ENCODE results near the gene CDKN2C.

DNA sequence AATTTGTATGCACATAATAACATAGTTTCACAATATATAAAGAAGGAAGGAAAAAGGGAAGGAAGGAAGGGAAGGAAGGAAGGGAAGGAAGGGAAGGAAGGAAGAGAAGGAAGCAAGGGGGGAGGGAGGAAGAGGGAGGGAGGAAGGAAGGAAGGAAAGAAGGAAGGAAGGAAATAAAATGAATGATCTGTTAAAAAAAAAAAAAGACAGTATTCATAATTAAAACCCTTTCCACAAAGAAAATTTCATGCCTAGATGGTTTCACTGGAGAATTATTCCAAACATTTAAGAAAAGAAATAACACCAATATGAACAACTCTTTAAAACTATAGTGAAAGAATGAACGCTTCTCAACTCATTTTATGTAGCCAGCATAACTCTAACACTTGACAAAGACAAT is 44.8 kb downstream of the CDKN2C start:
- TF ChIP-seq EP300 (IDR thresholded peaks at IDR 0.05; ENCODE audit: borderline replicate concordance in 1 of 2, low read depth in 1 of 2, low read length in 1 of 2), result no peak
- TF ChIP-seq, protein P1, sequence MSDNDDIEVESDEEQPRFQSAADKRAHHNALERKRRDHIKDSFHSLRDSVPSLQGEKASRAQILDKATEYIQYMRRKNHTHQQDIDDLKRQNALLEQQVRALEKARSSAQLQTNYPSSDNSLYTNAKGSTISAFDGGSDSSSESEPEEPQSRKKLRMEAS (IDR thresholded peaks at IDR 0.05; ENCODE audit: low read depth), result no peak
- TF ChIP-seq, protein P2, sequence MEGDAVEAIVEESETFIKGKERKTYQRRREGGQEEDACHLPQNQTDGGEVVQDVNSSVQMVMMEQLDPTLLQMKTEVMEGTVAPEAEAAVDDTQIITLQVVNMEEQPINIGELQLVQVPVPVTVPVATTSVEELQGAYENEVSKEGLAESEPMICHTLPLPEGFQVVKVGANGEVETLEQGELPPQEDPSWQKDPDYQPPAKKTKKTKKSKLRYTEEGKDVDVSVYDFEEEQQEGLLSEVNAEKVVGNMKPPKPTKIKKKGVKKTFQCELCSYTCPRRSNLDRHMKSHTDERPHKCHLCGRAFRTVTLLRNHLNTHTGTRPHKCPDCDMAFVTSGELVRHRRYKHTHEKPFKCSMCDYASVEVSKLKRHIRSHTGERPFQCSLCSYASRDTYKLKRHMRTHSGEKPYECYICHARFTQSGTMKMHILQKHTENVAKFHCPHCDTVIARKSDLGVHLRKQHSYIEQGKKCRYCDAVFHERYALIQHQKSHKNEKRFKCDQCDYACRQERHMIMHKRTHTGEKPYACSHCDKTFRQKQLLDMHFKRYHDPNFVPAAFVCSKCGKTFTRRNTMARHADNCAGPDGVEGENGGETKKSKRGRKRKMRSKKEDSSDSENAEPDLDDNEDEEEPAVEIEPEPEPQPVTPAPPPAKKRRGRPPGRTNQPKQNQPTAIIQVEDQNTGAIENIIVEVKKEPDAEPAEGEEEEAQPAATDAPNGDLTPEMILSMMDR (IDR thresholded peaks at IDR 0.05), result no peak
- TF ChIP-seq SIN3A (IDR thresholded peaks at IDR 0.05; ENCODE audit: borderline replicate concordance, low read depth, low read length), result no peak
- TF ChIP-seq POLR2AphosphoS5 (IDR thresholded peaks at IDR 0.05; ENCODE audit: low read depth, low read length), result no peak
- no peak for TF ChIP-seq GABPA (IDR thresholded peaks at IDR 0.05; ENCODE audit: low read depth)
- TF ChIP-seq, protein P3, sequence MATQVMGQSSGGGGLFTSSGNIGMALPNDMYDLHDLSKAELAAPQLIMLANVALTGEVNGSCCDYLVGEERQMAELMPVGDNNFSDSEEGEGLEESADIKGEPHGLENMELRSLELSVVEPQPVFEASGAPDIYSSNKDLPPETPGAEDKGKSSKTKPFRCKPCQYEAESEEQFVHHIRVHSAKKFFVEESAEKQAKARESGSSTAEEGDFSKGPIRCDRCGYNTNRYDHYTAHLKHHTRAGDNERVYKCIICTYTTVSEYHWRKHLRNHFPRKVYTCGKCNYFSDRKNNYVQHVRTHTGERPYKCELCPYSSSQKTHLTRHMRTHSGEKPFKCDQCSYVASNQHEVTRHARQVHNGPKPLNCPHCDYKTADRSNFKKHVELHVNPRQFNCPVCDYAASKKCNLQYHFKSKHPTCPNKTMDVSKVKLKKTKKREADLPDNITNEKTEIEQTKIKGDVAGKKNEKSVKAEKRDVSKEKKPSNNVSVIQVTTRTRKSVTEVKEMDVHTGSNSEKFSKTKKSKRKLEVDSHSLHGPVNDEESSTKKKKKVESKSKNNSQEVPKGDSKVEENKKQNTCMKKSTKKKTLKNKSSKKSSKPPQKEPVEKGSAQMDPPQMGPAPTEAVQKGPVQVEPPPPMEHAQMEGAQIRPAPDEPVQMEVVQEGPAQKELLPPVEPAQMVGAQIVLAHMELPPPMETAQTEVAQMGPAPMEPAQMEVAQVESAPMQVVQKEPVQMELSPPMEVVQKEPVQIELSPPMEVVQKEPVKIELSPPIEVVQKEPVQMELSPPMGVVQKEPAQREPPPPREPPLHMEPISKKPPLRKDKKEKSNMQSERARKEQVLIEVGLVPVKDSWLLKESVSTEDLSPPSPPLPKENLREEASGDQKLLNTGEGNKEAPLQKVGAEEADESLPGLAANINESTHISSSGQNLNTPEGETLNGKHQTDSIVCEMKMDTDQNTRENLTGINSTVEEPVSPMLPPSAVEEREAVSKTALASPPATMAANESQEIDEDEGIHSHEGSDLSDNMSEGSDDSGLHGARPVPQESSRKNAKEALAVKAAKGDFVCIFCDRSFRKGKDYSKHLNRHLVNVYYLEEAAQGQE (IDR thresholded peaks at IDR 0.05; ENCODE audit: low read depth, low read length), result no peak
- no peak for TF ChIP-seq ZBTB33 (IDR thresholded peaks at IDR 0.05; ENCODE audit: borderline replicate concordance, low read depth)
- TF ChIP-seq, protein P4, sequence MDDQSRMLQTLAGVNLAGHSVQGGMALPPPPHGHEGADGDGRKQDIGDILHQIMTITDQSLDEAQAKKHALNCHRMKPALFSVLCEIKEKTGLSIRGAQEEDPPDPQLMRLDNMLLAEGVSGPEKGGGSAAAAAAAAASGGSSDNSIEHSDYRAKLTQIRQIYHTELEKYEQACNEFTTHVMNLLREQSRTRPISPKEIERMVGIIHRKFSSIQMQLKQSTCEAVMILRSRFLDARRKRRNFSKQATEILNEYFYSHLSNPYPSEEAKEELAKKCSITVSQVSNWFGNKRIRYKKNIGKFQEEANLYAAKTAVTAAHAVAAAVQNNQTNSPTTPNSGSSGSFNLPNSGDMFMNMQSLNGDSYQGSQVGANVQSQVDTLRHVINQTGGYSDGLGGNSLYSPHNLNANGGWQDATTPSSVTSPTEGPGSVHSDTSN (IDR thresholded peaks at IDR 0.05), result no peak
- TF ChIP-seq RFX5 (IDR thresholded peaks at IDR 0.05; ENCODE audit: low read length), result no peak

All from SK-N-SH (cell line).